OCI-LY3 (cell line): Measurements from ENCODE around the gene SLC25A2.

ENCODE experiments used
- H2AFZ ChIP-seq: fragments of 200-600, 300-600 bp; shearing (Covaris generic); 2 replicates; pipeline ENCODE4 v1.6.0; 2014; ENCODE audit warnings: antibody characterized with exemption, low read depth, low read length
- H3K27ac ChIP-seq: fragments of 200-600, 300-600 bp; sonication (generic); 2 replicates; pipeline ENCODE4 v1.5.1; 2014; ENCODE audit warnings: mild to moderate bottlenecking, low read length, moderate library complexity, mixed read lengths
- H3K27me3 ChIP-seq: fragments of 200-600, 300-600 bp; sonication (generic); 2 replicates; pipeline ENCODE4 v1.6.1; 2014; ENCODE audit warnings: low read depth, low read length, mixed read lengths
- H3K36me3 ChIP-seq: fragments of 200-600, 300-600 bp; sonication (generic); replicated peaks from 2 replicates; pipeline ENCODE3; 2014; ENCODE audit warnings: low read depth, low read length, mixed read lengths
- H3K4me1 ChIP-seq: fragments of 300-600, 200-600 bp; sonication (generic); 2 replicates; pipeline ENCODE4 v1.6.1; 2014; ENCODE audit warnings: low read length, mixed read lengths
- H3K4me2 ChIP-seq: fragments of 200-600, 300-600 bp; sonication (generic); 2 replicates; pipeline ENCODE4 v1.6.1; 2014; ENCODE audit warnings: low read length, mixed read lengths
- H3K4me3 ChIP-seq: fragments of 300-600, 200-600 bp; sonication (generic); 2 replicates; pipeline ENCODE4 v1.5.1; 2014; ENCODE audit warnings: antibody characterized with exemption, mild to moderate bottlenecking, low read length, moderate library complexity
- H3K79me2 ChIP-seq: fragments of 300-600, 200-600 bp; shearing (Covaris generic); 2 replicates; pipeline ENCODE4 v1.6.1; 2014; ENCODE audit warnings: mild to moderate bottlenecking, low read length, mixed read lengths
- H3K9ac ChIP-seq: fragments of 300-600, 200-600 bp; shearing (Covaris generic); 2 replicates; pipeline ENCODE4 v1.6.0; 2014; ENCODE audit warnings: mild to moderate bottlenecking, low read length, moderate library complexity
- H3K9me3 ChIP-seq: fragments of 200-600, 300-600 bp; shearing (Covaris generic); 2 replicates; pipeline ENCODE4 v1.6.1; 2014; ENCODE audit warnings: low read length, mixed read lengths; ENCODE audit not compliant: insufficient read depth
- H4K20me1 ChIP-seq: fragments of 200-600, 300-600 bp; sonication (generic); 2 replicates; pipeline ENCODE4 v1.6.1; 2016; ENCODE audit warnings: low read length, mixed read lengths; ENCODE audit not compliant: insufficient read depth
- CTCF ChIP-seq: fragments of 200-600, 300-600 bp; sonication (generic); IDR thresholded peaks from 2 replicates; pipeline ENCODE4 v1.5.1; 2014; ENCODE audit warnings: antibody characterized with exemption, low read length, low read depth
- EZH2phosphoT487 ChIP-seq: fragments of 200-600 bp; shearing (Covaris generic); IDR thresholded peaks from 2 replicates; pipeline ENCODE4 v1.6.1; 2018; ENCODE audit warnings: antibody characterized with exemption, mixed run types, low read depth

SLC25A2 gene

DNA sequence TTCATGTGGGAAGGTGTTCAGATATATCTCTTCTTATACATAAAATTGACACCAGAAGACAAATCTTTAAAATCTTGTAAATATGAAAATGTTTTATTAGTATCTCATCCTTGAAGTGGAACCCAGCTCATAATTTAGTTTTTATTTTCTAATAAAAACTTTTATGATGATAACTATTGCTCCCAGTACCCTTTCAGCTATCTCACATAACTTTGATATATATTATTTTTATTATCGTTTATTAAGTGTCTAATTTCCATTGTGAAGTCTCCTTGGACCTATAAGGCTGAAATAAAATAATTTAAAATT lies 42.7 kb downstream of the SLC25A2 start:
- H3K79me2 ChIP-seq, result no peaks in the 10 kb centered on the region
- no peak overlapping the region for H2AFZ ChIP-seq
- H3K4me3 ChIP-seq, result no peak overlapping the region
- no peaks in the 10 kb centered on the region for H4K20me1 ChIP-seq
- no peak overlapping the region for H3K9ac ChIP-seq
- no peak overlapping the region for H3K27ac ChIP-seq
- TF ChIP-seq CTCF (no peak), EZH2phosphoT487 (no peak)
- no peaks in the 10 kb centered on the region for H3K36me3 ChIP-seq
- H3K9me3 ChIP-seq, result 0 out of 2 replicates have a peak, but pooled peaks cover 12% of the 10 kb centered on the region
- no peak overlapping the region for H3K4me2 ChIP-seq
- no peaks in the 10 kb centered on the region for H3K4me1 ChIP-seq
- H3K27me3 ChIP-seq, result no peaks in the 10 kb centered on the region

GRCh38 chr5:141260458-141261237 lies 43.2 kb downstream of the SLC25A2 start:
- Histone ChIP-seq H2AFZ (no peak overlapping the region), H3K4me3 (no peak overlapping the region), H3K9ac (no peak overlapping the region), H3K36me3 (no peaks in the 10 kb centered on the region), H3K27me3 (no peaks in the 10 kb centered on the region), H3K4me1 (no peaks in the 10 kb centered on the region), H3K27ac (no peak overlapping the region), H3K4me2 (no peak overlapping the region), H3K79me2 (no peaks in the 10 kb centered on the region), H3K9me3 (0 out of 2 replicates have a peak, but pooled peaks cover 12% of the 10 kb centered on the region), H4K20me1 (no peaks in the 10 kb centered on the region)
- no peak for TF ChIP-seq CTCF
- TF ChIP-seq EZH2phosphoT487, result no peak

DNA sequence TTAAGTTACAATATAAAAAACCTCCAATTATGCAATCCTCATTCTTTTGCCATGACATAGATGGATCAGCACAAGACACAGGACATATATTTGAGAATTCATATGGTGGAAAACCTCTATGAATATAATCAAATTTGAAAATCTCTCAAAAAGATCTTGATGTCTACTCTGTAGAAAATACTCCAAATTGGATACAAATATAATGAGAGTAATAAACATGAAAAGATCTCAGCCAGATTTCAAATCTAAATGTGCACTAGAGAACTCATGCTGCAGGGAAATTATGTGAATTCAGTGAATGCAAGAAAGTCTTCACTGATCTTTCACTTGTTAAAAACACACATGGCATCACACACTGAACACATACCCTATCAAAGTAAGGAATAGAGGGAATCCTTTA lies 44.9 kb downstream of the SLC25A2 start:
- H3K9me3 ChIP-seq, result 0 out of 2 replicates have a peak, but pooled peaks cover 12% of the 10 kb centered on the region

DNA sequence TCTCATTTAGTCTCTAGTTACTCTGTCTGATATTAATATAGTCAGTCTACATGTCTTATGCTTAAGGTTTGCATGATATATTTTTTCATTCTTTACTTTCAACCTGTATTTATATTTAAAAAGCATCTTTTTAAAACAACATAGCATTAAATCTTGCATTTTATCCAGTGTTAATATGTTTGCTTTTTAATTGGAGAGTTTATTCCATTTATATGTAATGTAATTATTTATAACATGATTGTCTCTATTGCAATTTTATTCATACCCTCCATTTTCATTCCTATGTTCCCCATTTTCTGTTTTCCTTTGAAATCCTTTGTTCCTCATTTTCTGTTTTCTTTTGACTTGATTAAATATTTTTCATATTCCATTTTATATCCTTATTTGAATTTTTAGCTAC lies 45.4 kb downstream of the SLC25A2 start:
- Histone ChIP-seq H3K4me1 (no peaks in the 10 kb centered on the region), H3K4me2 (no peak overlapping the region), H2AFZ (no peak overlapping the region), H3K4me3 (no peak overlapping the region), H3K27ac (no peak overlapping the region), H3K79me2 (no peaks in the 10 kb centered on the region), H3K36me3 (no peaks in the 10 kb centered on the region), H4K20me1 (no peaks in the 10 kb centered on the region), H3K9ac (no peak overlapping the region), H3K9me3 (0 out of 2 replicates have a peak, but pooled peaks cover 12% of the 10 kb centered on the region), H3K27me3 (no peaks in the 10 kb centered on the region)
- TF ChIP-seq CTCF (no peak), EZH2phosphoT487 (no peak)

More for the DNA sequence above, 44.9 kb downstream of the SLC25A2 start:
- no peak for TF ChIP-seq EZH2phosphoT487
- TF ChIP-seq CTCF, result no peak
- no peak overlapping the region for H2AFZ ChIP-seq
- no peaks in the 10 kb centered on the region for H4K20me1 ChIP-seq
- H3K27ac ChIP-seq, result no peak overlapping the region
- no peaks in the 10 kb centered on the region for H3K79me2 ChIP-seq
- no peaks in the 10 kb centered on the region for H3K4me1 ChIP-seq
- no peak overlapping the region for H3K4me2 ChIP-seq
- no peak overlapping the region for H3K9ac ChIP-seq
- no peak overlapping the region for H3K4me3 ChIP-seq
- H3K36me3 ChIP-seq, result no peaks in the 10 kb centered on the region
- H3K27me3 ChIP-seq, result no peaks in the 10 kb centered on the region
